Epithelial cell of proximal tubule (primary cell): ENCODE results near the gene CCDC157. TPM values are rescaled to one million over a fixed set of nuclear protein-coding genes. Genes with fewer than 3 reads are reported as not detected.

Source experiments
- DNase-seq: peaks from one replicate; pipeline ENCODE4 v3.0.0-alpha.2; 2011; ENCODE audit warnings: low read depth
- H3K4me3 ChIP-seq: 2 replicates; pipeline ENCODE4 v1.5.1; 2011; ENCODE audit warnings: low read depth, mild to moderate bottlenecking, low read length
- total RNA-seq: library from RNA; depleted of rRNA; stranded (reverse); fragments of >200 nt; gene quantifications from 2 replicates; pipeline ENCODE4 v1.2.3, GENCODE V29; 2015
- TF ChIP-seq, protein P1 (sequence below): conservative IDR thresholded peaks from 2 replicates; pipeline ENCODE4 v1.5.1; 2012; ENCODE audit warnings: low read depth, mild to moderate bottlenecking, low read length

Gene CCDC157
- total RNA-seq, 1 donor from 2014 or later, result 2.2 TPM

DNA sequence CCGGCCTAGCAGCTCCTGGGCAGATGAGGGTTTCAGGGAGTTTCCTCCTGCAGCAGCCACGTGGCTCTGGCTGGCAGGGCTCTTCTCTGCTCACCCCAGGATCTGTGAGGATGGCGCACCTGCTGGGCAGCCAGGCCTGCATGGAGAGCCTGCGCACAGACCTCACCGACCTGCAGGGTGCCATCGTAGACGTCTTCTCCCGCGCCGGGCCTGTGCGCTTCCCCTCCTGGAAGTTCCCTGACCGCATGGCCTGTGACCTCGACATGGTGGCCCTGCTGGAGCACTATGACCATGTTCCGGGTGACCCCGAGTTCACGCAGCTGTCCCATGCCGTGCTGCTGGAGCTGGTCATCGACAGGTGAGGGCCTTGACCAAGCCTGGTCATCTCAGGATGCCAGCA, 9.1 kb downstream of the CCDC157 start:
- TF ChIP-seq, protein P1, sequence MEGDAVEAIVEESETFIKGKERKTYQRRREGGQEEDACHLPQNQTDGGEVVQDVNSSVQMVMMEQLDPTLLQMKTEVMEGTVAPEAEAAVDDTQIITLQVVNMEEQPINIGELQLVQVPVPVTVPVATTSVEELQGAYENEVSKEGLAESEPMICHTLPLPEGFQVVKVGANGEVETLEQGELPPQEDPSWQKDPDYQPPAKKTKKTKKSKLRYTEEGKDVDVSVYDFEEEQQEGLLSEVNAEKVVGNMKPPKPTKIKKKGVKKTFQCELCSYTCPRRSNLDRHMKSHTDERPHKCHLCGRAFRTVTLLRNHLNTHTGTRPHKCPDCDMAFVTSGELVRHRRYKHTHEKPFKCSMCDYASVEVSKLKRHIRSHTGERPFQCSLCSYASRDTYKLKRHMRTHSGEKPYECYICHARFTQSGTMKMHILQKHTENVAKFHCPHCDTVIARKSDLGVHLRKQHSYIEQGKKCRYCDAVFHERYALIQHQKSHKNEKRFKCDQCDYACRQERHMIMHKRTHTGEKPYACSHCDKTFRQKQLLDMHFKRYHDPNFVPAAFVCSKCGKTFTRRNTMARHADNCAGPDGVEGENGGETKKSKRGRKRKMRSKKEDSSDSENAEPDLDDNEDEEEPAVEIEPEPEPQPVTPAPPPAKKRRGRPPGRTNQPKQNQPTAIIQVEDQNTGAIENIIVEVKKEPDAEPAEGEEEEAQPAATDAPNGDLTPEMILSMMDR, result no peak
- H3K4me3 ChIP-seq, result no peak overlapping the region
- no peak for DNase-seq

DNA sequence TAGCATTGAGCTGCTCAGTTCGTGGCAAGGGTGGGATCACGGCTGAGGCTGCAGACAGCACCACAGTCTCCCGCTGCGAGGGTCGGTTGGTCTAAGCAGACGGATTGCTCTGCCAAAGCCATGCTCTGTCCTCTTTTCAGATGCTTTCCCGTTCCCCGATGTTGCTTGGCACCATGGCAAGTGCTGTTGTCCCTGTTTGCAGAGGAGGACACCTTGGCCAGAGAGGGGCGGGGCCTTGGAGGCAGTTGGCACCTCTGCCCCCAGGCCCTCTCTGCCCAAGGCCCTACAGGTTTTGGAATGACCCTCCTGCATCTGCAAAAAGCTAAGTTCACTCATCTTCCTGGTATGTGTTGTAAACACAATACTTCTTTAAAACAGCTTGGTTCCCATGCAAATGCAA, 11.6 kb downstream of the CCDC157 start:
- TF ChIP-seq, protein P1, result no peak
- no peak overlapping the region for H3K4me3 ChIP-seq
- DNase-seq, result no peak

GRCh38 chr22:30370641-30371230, 13.9 kb downstream of the CCDC157 start:
- TF ChIP-seq, protein P1, result no peak
- H3K4me3 ChIP-seq, result no peak overlapping the region
- DNase-seq, result no peak

- no peak overlapping the region for H3K4me3 ChIP-seq
- no peak for DNase-seq
- TF ChIP-seq, protein P1, result no peak
These were observed 14.5 kb downstream of the CCDC157 start for GRCh38 chr22:30371321-30371720.

- H3K4me3 ChIP-seq, result no peak overlapping the region
- TF ChIP-seq, protein P1, result no peak
- DNase-seq, result no peak
These were observed 15.2 kb downstream of the CCDC157 start for GRCh38 chr22:30371981-30372380.

- TF ChIP-seq, protein P1, result no peak
- no peak overlapping the region for H3K4me3 ChIP-seq
- DNase-seq, result no peak
These were observed 16.1 kb downstream of the CCDC157 start for GRCh38 chr22:30372915-30373314.
